Right forelimb (tissue), 1 donor: Measurements from ENCODE around the gene CCKAR.

Source experiments
- DNase-seq: peaks from one replicate; pipeline ENCODE4 v3.0.0-alpha.2; 2018

CCKAR gene

DNA sequence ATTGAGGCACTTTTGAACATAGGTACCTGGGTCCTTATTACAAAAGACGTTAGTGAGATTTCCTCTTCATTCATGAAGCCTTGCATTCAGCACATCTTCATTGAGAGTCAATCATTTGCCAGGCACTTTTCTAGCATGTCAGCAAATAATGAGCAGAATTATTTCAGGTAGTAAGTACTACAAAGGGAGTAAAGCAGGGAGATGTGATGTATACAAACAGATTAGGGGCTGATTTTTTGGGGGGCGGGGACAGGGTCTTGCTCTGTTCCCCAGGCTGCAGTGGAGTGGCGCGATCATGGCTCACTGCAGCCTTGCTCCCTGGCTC is 638 bp upstream of the CCKAR start:
- DNase-seq, result no peak

DNA sequence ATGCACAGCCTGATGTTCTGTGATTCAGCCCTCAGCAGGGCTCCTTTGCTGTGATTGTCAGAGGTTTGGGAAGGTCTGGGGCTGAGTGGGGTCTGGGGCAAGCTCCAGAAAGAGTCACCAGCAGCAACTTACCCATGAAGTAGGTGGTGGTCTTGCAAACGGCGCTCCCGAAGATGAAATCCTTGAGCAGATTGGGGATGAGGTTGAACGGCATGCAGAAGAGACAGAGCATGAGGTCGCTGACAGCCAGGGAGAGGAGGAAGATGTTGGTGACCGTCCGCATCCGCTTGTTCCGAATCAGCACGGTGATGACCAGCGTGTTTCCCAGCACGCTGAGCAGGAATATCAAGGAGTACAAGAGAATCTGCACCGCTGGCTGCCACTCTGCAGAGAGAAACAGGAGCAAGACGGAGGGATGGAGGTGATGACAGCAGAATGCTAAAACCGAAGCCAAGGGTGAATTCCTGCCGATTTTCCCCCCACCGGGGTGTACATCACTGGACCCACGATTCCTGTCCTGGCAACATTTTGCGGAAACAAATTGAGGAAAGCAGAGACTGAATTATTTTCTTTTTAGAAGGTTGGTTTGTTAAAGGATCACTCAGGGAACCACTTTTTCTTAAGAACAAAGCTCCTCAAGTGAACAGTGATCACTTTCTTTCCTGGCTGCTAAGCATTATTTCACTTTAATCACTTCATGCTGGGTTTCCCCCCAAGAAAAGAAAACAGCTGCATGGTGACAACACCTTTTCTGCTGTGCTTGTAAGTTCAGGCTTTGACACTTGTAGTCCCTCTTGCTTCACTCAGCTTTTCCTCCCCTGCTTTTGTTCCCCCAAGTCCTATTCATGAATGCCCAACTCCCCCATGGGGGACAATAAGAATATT is 941 bp downstream of the CCKAR start:
- no peak for DNase-seq

- no peak for DNase-seq
Observed at GRCh38 chr4:26485684-26486083, 4.6 kb downstream of the CCKAR start.

DNA sequence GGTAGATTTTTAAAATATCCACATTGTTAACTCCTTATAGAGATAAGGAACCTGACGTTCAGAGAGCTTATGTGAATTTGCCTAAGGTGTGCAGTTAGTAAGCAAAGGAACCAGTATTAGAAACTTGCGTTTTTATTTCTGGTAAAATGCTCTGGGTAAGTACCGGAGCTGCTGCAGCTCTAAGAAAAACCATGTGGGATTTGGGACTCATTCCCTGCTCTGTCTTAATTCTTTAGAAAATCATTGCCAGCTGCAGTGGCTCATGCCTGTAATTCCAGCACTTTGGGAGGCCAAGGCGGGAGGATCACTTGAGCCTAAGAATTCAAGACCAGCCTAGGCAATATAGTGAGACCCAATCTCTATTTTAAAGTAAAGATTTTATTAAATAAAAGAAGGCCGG is 5.8 kb downstream of the CCKAR start:
- no peak for DNase-seq

- no peak for DNase-seq
Observed at GRCh38 chr4:26484032-26484515, 6.2 kb downstream of the CCKAR start.

DNA sequence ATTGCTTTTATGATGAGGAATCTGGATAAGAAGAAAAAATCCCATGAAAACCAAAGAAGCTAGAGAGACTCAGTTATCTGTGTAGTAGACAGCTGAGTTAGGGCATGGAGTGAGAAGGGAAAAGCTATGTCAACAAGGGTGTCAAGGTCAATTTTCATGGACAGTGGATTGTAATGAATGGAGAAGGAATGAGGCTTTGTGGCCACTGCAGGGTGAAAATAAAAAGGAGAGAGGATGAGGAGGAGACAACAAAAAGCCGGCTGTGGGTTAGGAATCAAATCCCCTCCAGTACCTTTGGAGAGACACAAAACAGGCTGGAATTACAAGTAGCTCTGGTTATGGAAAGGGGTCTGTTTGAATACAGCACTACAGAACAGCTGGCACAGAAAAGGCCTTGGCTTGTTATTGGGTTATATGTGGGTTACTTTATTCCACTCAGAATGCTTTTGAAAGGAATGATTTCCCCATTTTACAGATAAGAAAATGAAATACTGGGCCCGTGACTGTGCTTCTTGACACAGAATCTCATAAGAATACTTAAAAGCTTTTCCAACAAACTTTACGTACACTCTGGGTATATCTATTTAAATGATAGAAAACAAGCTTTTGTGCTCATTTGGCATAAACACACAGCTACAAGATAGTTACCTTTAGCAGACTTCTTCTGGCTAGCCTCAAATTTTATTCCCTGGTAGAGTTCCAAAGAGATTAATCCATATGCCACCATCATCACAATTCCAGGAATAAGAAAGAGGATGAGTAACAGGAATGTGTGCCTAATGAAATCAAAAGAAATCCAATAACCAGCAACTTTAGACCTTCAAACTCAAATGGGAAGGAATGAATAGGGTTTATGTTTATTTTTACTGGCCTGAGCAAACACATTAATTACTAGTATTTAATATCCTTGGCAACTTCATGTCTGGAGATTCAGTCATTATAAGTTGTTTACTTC is 7.5 kb downstream of the CCKAR start:
- no peak for DNase-seq

- no peak for DNase-seq
Observed at GRCh38 chr4:26478330-26478729, 12.0 kb downstream of the CCKAR start.

DNA sequence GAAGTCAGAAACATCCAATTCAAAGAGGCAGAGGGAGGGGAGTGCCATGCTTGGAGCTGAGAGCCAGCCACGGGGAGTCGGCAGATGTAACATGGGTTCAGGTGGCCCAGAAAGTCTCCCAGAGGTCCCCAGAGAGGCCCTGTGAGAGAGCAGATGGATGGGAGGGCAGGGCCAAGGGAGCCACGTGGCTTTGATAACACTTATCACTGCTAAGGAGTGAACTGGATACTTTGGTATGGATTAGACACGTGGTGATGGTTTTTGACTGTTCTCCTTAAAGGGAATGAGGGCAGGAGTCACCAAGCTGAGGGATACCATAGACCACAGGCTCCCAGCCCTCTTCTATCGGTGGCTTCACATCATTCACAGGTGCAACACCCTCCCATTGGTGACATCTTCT is 13.7 kb downstream of the CCKAR start:
- DNase-seq, result no peak

DNA sequence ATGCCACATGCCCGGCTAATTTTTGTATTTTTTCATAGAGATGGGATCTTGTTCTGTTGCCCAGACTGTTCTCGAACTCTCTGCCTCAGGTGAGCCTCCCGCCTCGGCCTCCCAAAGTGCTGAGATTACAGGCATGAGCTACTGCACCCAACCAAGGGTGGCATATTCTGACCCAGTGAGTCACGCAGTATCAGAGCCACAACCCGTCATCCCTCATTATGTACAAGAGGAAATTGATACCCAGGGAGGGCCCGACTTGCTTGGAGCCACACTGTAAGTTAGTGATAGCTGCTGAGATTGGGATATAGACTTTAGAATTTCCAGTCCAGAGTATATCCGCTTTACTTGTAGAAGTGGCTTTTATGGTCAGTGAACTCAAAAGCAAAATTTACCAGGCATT is 14.6 kb downstream of the CCKAR start:
- no peak for DNase-seq

GRCh38 chr4:26474551-26474950 is 15.7 kb downstream of the CCKAR start:
- peak; percentile 39 for DNase-seq

GRCh38 chr4:26473893-26474292 is 16.4 kb downstream of the CCKAR start:
- DNase-seq, result peak; percentile 15

DNA sequence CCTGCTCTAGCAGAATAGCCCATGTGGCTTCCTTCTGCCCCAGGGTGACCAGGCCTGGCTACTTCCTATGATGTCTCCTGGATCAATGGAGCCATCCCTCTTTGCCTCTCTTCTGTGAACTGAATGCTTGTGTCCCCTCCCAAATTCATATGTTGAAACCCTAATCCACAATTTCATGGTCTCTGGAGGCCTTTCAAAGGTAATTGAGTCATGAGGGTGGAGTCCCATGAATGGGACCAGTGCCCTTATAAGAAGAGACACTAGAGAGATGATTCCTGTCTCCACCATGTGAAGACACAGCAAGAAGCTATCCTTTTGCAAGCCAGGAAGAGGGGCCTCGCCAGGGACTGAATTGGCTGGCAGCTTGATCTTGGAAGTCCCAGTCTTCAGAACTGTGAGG is 18.4 kb downstream of the CCKAR start:
- no peak for DNase-seq

DNA sequence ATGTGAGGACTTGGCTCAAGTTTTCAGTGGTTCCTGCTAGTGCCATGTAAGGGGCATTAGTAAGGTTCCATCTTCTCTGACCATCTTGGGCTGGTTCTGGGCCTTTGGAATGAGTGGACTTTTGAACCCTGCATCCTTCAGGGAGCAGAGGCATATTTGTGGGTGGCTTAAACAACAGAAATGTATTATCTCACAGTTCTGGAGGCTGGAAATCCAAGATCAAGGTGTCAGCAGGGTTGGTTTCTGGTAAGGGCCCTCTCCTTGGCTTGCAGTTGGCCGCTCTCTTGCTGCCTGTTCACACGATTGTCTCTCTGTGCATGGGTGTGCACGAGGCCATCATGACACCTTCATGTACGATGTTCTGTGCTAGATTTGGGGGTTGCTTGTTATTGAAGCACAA is 21.3 kb downstream of the CCKAR start:
- no peak for DNase-seq

GRCh38 chr4:26468283-26468949 is 21.9 kb downstream of the CCKAR start:
- DNase-seq, result no peak

- DNase-seq, result no peak
Observed at GRCh38 chr4:26467724-26468123, 22.6 kb downstream of the CCKAR start.

- no peak for DNase-seq
Observed at GRCh38 chr4:26466578-26467270, 23.6 kb downstream of the CCKAR start.

- no peak for DNase-seq
Observed at GRCh38 chr4:26464420-26465095, 25.7 kb downstream of the CCKAR start.

DNA sequence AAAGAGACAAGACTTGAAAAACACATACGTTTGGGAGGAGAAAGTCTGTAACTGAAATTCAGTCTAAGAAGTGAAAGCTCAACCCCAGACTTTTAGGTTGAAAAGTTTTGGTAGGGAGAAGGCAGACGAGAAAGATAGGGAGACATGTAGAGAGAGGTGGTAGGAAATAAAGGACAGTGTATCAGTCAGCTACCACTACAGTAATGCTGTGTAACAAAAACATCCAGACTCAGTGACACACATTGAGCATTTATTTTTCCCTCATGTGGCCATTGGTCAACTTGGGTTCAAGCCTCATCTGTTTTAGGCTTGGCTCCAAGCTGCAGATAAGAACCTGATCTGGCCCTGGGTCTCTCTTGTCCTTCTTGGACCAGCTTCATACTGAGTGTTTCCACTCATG is 26.9 kb downstream of the CCKAR start:
- DNase-seq, result no peak

DNA sequence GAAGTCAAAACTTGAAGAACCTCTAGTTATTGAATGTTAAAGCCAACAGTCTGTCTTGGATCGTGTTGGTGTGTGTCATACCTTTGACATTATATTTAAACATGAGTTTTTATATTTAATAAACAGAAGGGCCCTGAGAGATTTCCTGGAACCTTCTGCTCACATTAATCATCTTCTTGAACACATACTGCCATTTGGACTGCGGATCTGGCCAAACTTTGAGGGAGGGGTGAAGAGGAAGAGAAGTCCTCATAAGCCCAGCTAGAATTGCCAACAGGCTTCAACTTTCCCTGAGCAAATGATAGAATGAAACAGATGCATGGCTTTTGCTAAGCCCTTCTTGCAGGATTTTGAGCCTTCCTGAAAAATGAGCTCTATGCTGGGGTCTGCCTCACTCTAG is 27.4 kb downstream of the CCKAR start:
- no peak for DNase-seq

GRCh38 chr4:26459756-26460530 is 30.3 kb downstream of the CCKAR start:
- DNase-seq, result no peak

- DNase-seq, result no peak
Observed at GRCh38 chr4:26459054-26459755, 31.1 kb downstream of the CCKAR start.
